Measurements from ENCODE around the gene GFRA4. TPM values are rescaled to one million over a fixed set of nuclear protein-coding genes. Genes with fewer than 3 reads are reported as not detected.

GFRA4 gene
- polyA plus RNA-seq (ENCODE audit: insufficient read length in 4 of 4) = under 1 TPM in 2 of 4 donors, not detected in 2; 0.13 to 0.20 TPM

- no peak for DNase-seq (ENCODE audit: low read depth in 4 of 4, low spot score in 3 of 4)
These were observed at the start of gene GFRA4 for GRCh38 chr20:3663031-3663701. GFRA4 (minus strand) TSS chr20:3663399; CDS start chr20:3663399, 0 bp downstream.

- DNase-seq (ENCODE audit: low read depth in 4 of 4, low spot score in 3 of 4) = no peak
These were observed 49.2 kb upstream of the GFRA4 start, which contains the start of gene SIGLEC1 for GRCh38 chr20:3712279-3712873. SIGLEC1 (minus strand) TSS chr20:3712600; CDS start chr20:3707128, 5,472 bp downstream.

- DNase-seq (ENCODE audit: low read depth in 4 of 4, low spot score in 3 of 4) = no peak
These were observed 48.3 kb upstream of the GFRA4 start for GRCh38 chr20:3711484-3711941.

GRCh38 chr20:3710703-3711483, 47.7 kb upstream of the GFRA4 start:
- DNase-seq (ENCODE audit: low read depth in 4 of 4, low spot score in 3 of 4) = peak in 1 of 4 donors; percentile 29

- DNase-seq (ENCODE audit: low read depth in 4 of 4, low spot score in 3 of 4) = no peak
These were observed 46.8 kb upstream of the GFRA4 start for GRCh38 chr20:3710011-3710466.

GRCh38 chr20:3707508-3707899, 44.3 kb upstream of the GFRA4 start:
- no peak for DNase-seq (ENCODE audit: low read depth in 4 of 4, low spot score in 3 of 4)

GRCh38 chr20:3706774-3707507, 43.7 kb upstream of the GFRA4 start:
- no peak for DNase-seq (ENCODE audit: low read depth in 4 of 4, low spot score in 3 of 4)

GRCh38 chr20:3705970-3706739, 43.0 kb upstream of the GFRA4 start:
- DNase-seq (ENCODE audit: low read depth in 4 of 4, low spot score in 3 of 4) = no peak

- no peak for DNase-seq (ENCODE audit: low read depth in 4 of 4, low spot score in 3 of 4)
These were observed 42.3 kb upstream of the GFRA4 start for GRCh38 chr20:3705491-3705969.

- DNase-seq (ENCODE audit: low read depth in 4 of 4, low spot score in 3 of 4) = no peak
These were observed 40.9 kb upstream of the GFRA4 start for GRCh38 chr20:3704087-3704486.

- DNase-seq (ENCODE audit: low read depth in 4 of 4, low spot score in 3 of 4) = no peak
These were observed 39.6 kb upstream of the GFRA4 start for GRCh38 chr20:3702611-3703391.

GRCh38 chr20:3701061-3701998, 38.1 kb upstream of the GFRA4 start:
- no peak for DNase-seq (ENCODE audit: low read depth in 4 of 4, low spot score in 3 of 4)

- DNase-seq (ENCODE audit: low read depth in 4 of 4, low spot score in 3 of 4) = no peak
These were observed 35.8 kb upstream of the GFRA4 start for GRCh38 chr20:3699037-3699436.

GRCh38 chr20:3698591-3699001, 35.4 kb upstream of the GFRA4 start:
- no peak for DNase-seq (ENCODE audit: low read depth in 4 of 4, low spot score in 3 of 4)

- DNase-seq (ENCODE audit: low read depth in 4 of 4, low spot score in 3 of 4) = no peak
These were observed 34.5 kb upstream of the GFRA4 start for GRCh38 chr20:3697588-3698305.

GRCh38 chr20:3696745-3697587, 33.8 kb upstream of the GFRA4 start:
- no peak for DNase-seq (ENCODE audit: low read depth in 4 of 4, low spot score in 3 of 4)

All from right renal pelvis (tissue), 4 donors.